GM06990 (cell line): Measurements from ENCODE around the gene CDKN2C.

ENCODE experiments used
- DNase-seq: peaks from one replicate; pipeline ENCODE4 v3.0.0-alpha.2; 2011; ENCODE audit not compliant: insufficient read length; ENCODE audit errors: extremely low read depth
- H3K27me3 ChIP-seq: replicated peaks from 2 replicates; pipeline ENCODE4 v1.6.0; 2011; ENCODE audit warnings: low read length; ENCODE audit not compliant: control insufficient read depth, insufficient read depth
- H3K36me3 ChIP-seq: 2 replicates; pipeline ENCODE4 v1.5.1; 2011; ENCODE audit warnings: low read length; ENCODE audit not compliant: control insufficient read depth, insufficient read depth
- H3K4me3 ChIP-seq: replicated peaks from 2 replicates; pipeline ENCODE4 v1.5.1; 2011; ENCODE audit warnings: low read depth, mild to moderate bottlenecking, control low read depth, low read length
- CTCF ChIP-seq: IDR thresholded peaks from 2 replicates; pipeline ENCODE4 v1.5.1; 2011; ENCODE audit warnings: low read length, control low read depth, mild to moderate bottlenecking, inconsistent platforms; ENCODE audit not compliant: insufficient read depth, poor library complexity, severe bottlenecking

CDKN2C gene

GRCh38 chr1:50959303-50959912 lies 10.6 kb upstream of the CDKN2C start:
- Histone ChIP-seq H3K4me3 (peak overlapping the region; percentile 95), H3K36me3 (no peaks in the 10 kb centered on the region), H3K27me3 (no peaks in the 10 kb centered on the region)
- DNase-seq = no peak
- TF ChIP-seq CTCF = no peak

- Histone ChIP-seq H3K36me3 (no peaks in the 10 kb centered on the region), H3K4me3 (peak within 1 kb of the TSS; percentile 95), H3K27me3 (no peaks in the 10 kb centered on the region)
- DNase-seq = peak; percentile 99
- no peak for TF ChIP-seq CTCF
These were observed 9.9 kb upstream of the CDKN2C start, which contains the start of gene FAF1 for GRCh38 chr1:50959913-50960844. FAF1 (minus strand) TSS chr1:50960267; CDS start chr1:50959811, 456 bp downstream.

- no peak for DNase-seq
- Histone ChIP-seq H3K27me3 (no peaks in the 10 kb centered on the region), H3K36me3 (no peaks in the 10 kb centered on the region), H3K4me3 (no peak overlapping the region)
- no peak for TF ChIP-seq CTCF
These were observed 5.2 kb upstream of the CDKN2C start for GRCh38 chr1:50964863-50965262.

- no peak for TF ChIP-seq CTCF
- H3K27me3 ChIP-seq = no peaks in the 10 kb centered on the region
- DNase-seq = no peak
- no peaks in the 10 kb centered on the region for H3K36me3 ChIP-seq
- H3K4me3 ChIP-seq = peak overlapping the region; percentile 87; the same call in 1 of the 2 replicates
These were observed 3.1 kb upstream of the CDKN2C start for GRCh38 chr1:50966991-50967390.

- Histone ChIP-seq H3K36me3 (no peaks in the 10 kb centered on the region), H3K27me3 (no peaks in the 10 kb centered on the region), H3K4me3 (peak overlapping the region; percentile 87)
- peak; percentile 26 for DNase-seq
- no peak for TF ChIP-seq CTCF
These were observed 2.5 kb upstream of the CDKN2C start for GRCh38 chr1:50967416-50968157.
